Measurements from ENCODE around the gene ZNF79.

- TF ChIP-seq, protein P1, sequence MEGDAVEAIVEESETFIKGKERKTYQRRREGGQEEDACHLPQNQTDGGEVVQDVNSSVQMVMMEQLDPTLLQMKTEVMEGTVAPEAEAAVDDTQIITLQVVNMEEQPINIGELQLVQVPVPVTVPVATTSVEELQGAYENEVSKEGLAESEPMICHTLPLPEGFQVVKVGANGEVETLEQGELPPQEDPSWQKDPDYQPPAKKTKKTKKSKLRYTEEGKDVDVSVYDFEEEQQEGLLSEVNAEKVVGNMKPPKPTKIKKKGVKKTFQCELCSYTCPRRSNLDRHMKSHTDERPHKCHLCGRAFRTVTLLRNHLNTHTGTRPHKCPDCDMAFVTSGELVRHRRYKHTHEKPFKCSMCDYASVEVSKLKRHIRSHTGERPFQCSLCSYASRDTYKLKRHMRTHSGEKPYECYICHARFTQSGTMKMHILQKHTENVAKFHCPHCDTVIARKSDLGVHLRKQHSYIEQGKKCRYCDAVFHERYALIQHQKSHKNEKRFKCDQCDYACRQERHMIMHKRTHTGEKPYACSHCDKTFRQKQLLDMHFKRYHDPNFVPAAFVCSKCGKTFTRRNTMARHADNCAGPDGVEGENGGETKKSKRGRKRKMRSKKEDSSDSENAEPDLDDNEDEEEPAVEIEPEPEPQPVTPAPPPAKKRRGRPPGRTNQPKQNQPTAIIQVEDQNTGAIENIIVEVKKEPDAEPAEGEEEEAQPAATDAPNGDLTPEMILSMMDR (IDR thresholded peaks at IDR 0.05), result no peak
- TF ChIP-seq POLR2A (IDR thresholded peaks at IDR 0.05) (no peak), EP300 (IDR thresholded peaks at IDR 0.05) (no peak)
Observed at GRCh38 chr9:127448112-127448805, 24.1 kb downstream of the ZNF79 start.
